NCI-H128 (cell line): ENCODE measurements around the gene PRDM16.

Experiments
- DNase-seq: peaks from one replicate; lab custom pipeline; 2025; ENCODE audit not compliant: unreplicated experiment; lab: John Stamatoyannopoulos, UW

Gene PRDM16

GRCh38 chr1:3381901-3382300 lies 312.9 kb downstream of the PRDM16 start:
- no peak for DNase-seq

DNA sequence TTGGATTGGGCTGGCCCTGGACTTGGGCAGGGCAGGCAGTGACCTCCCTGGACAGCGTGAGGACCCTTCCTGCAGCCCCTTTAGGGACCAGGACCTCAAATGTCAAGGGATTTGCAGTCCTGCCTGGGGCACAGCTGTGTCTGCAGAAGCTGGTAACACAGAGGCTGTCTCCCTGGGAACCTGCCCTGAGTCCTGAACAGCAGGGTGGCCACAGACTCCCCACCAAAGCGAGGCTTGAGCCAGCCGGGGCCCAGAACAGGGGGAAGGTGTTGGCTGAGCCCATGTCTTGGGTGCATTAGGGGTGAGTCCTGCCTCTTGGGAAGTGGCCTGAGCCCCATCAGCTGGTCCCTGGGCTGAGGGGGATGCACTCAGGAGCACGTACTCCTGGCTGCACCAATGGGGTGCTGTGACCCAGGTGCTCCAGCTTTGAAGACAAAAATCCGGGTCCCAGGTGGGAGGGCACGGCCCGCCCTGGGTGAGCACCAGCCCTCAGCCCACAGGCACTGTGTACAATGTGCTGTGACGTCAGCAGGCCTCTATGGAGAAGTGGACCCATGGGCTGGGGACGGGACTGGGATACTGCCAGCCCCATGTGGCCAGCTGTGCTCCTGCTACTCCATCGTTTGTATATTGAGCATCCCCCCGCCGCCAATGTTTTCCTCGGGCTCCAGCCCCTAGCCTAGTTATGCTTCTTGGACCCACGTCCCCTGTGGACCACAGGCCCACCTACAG lies 313.5 kb downstream of the PRDM16 start:
- DNase-seq: no peak

DNA sequence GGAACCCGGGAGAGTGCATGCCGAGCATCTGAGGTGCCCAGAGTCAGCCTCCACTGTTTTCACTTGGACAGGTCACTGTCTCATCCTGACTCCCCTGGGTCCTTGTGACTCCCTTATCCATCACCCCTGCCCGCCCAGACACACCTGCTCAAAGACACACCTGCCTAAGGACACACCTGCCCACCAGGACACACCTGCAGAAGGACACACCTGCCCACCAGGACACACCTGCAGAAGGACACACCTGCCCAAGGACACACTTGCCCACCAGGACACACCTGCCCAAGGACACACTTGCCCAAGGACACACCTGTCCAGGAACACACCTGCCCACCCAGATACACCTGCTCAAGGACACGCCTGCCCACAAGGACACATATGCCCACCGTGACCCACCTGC lies 314.7 kb downstream of the PRDM16 start:
- DNase-seq: no peak

DNA sequence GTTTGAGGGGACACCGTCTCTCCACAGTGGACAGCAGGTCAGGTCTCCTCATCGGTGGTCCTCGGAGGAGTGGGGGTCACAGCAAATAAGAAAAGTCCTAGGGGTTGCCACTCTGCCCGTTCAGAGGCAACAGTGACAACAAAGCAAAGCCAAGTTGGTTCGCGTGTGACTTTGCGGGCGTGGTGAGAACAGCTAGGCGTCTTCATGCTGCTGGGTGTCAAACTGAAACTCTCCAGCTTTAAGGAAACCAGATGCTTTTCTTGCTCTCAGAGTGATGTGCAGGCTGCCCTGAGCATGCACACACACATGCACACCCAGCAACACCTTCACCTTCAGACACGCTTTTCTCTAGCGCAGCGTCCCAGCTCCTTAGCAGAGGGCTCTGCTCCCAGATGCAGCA lies 315.4 kb downstream of the PRDM16 start:
- DNase-seq: no peak

DNA sequence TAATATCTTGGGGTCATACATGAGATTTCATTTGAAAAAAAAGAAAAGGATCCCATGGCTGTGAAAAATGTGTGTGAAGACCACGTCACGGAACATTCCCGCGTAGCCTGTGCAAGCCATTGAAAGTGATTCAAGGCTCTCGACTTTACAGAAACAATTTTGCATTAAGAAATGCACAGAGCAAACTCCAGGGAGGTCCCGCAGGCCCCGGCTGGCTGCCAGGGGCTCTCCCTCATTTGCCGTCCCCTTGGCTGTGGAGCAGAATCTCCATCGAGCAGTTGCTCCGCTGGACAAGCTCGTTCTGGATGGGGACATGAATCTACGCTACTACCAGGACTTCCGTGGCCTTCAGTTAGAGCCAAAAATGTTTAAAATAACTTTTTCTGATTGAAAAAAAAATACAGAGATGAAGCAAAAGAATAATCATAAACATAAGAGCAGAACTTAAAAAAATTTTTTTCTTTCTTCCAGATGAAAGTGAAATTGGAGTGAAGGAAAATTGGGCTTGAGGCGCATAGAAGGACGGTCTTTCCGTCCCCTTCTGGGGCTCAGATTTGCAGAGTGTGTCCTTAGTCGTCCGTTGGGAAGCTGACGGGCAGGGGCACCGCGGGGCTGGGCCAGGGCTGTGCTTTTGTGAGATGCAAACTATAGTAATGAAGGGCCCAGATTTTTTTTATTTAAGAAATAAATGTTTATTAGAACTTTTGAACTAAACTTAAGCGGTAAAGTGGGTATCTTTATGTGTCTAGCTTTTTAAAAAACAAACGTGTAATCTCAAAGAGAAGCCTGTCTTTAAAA lies 317.4 kb downstream of the PRDM16 start:
- DNase-seq: no peak

DNA sequence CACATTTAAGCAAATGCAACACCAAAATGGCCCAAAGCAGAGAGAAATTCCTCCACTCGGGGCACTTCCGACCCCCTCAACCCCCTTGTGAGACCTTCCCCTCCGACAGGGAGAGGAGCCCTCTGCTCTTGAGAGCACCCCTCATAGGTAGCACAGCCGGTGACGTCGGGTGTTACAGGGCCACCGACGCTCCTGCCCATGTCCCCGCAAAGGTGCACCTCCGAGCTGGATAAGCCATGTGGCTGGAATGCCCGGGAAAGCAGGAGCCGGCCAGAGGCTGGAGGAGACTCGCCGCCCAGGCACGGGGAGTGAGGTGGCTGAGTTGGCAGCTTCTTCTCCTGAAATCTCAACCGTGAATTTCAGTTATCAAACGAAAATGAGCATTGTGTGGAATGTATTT lies 318.4 kb downstream of the PRDM16 start:
- DNase-seq: no peak

DNA sequence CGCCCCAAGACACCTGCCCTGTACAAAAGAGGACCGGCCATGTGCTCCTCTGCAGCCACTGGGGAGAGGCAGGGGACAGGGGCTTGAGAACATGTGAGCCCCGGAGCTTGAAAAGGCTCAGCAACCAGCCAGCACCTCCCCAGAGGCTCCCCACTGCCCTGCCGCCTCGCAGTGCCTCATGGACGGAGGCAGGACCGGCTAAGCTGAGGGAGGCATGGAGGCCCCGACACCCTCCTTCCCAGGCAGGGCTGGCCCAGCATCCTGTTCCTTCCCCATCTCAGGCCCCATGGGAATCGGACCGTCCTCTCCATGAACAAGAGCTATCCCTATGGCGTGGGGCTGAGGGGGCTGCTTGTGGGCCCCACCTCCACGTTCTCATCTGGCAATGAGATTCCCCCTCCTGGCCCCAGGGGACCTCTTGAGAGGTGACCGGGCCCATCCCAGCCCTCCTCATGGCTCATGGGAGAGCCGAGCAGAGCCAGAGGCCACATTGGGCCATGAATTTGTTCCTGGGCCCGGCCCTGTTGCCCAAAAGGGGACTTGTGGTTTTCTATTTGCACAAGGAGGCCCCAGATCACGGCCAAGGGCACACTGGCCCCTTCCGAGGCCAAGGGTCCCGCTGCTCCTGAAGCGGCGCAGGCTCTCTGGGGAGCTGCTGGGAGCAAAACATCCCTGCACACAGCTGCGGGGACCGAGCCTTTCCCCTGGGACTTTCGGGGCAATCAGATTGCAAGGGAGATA lies 320.3 kb downstream of the PRDM16 start:
- DNase-seq: no peak

DNA sequence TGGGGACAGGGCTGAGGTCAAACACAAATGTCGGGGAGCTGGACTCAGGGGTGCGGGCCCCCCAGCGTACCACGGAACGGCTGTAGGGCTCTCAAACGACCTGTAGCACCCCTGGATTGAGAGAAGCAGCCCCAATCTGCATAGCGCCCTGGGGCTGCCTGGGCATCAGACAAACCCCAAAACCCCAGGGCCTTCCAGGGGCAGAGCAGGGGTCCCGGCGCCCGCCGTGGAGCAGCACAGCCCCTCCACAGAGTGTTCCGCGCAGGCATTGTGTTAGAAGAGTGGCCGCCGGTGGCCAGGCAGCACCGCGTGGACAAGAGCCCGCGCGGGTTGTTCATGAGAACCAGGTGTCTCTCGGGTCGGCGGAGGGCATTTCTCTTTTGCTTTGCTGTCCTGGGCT lies 321.3 kb downstream of the PRDM16 start:
- DNase-seq: no peak

- DNase-seq: no peak
Measured at GRCh38 chr1:3391711-3392110, 322.7 kb downstream of the PRDM16 start.

DNA sequence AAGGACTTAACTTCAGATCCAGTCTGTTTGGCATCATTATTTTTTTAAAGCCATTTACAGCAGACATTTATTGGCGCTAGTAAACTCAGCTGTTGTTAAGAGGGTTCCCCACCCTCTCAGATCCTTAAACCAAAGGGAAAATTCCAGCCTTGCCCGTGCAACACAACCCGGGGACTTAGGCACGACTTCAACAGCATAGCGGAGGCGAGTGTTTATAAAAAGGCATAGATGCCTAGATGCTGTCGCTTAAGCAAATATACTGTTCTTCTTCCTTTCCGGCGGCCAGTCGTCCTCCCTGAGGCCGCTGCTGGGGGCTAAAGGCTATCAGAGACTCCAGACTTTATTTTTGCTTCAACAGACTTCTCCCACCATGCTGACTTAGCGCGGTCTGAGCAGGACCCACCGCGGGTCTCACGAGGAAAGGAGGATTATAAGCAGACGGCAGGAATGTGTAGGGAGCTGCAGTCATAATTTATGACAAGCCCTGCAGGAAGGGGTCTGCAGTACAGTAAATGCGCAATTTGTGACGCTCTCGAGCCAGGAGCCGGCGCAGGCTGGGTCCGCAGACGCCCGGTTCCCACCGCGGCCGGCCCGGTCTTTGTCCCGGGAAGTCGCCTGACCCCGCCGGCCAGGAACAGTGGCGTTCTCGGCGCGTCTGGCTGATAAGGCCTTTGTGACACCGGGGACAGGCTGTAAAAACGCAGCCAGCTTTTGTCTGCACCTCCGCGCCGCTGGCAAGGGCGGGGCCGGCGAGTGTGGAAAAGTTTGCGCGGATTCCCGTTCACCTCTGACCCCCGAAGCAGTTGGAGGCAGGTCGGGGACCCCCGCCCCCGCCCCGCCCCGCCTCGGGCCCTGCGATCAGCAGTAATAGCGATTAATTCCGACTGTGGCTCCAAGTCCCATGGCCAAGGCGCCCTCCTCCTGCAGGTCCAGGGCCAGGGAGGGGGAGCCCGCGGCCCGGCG lies 324.3 kb downstream of the PRDM16 start:
- DNase-seq: no peak

DNA sequence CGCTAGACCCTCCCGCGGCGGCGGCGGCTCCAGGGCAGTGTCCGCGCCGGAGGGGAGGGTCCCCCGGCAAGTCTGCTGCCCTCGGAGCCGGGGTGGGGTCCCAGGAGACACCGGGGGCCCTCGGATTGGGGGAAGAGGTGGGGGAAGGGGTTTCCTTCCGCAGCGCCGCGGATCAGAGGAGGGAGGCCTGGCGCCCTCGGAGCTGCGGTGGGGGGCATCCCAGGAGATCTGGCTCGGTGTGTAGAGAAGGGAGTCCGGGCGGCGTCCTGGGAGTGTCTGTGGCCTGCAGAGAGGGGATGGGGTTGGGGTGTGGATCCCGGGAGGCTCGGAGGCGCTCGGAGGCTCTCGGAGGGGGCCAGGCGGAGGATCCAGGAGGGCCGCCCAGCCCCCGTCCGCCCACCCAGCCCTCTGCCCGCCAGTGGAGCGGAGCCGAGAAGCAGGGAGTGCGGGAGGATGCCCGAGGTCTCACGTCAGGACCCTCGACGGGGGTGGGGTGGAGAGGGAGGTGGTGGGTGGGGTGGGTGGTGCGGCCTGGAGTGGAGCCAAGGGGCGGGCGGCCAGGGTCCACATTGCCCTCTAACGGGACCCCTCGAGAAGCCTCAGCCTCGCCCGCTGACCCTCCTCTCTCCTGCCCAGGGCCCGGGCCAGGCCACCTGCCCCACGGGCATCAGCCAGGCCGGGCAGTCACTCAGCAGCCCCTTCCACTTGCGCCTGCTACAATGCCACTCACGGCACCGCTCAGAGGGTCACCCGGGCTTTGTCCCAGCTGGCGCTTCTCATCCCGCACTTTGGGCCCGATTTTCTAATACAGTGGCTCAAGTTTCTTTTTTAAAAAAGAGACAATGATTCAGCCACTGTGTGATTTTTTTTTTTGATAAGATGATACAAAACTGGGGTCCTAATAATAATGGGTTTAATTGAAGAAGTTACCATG lies 325.3 kb downstream of the PRDM16 start:
- no peak for DNase-seq

DNA sequence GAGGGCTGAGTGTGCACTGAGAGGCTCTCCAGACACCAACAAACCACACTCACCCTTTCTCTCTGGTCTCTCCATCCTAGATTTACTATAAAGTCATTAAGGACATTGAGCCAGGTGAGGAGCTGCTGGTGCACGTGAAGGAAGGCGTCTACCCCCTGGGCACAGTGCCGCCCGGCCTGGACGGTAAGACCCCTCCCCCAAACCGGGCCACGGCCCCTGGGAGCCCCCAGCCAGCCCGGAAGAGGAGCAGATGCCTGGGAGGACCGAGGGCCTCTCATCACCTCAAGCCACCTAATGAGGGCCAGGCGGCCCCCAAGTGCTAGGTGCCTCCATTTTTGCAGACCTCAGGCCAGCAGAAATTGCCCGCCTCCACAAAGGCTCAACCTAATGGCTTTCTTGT lies 327.4 kb downstream of the PRDM16 start:
- DNase-seq: no peak

- DNase-seq: no peak
Measured at GRCh38 chr1:3397311-3397710, 328.3 kb downstream of the PRDM16 start.

- no peak for DNase-seq
Measured at GRCh38 chr1:3398396-3399140, 329.6 kb downstream of the PRDM16 start.

GRCh38 chr1:3399732-3400131 lies 330.7 kb downstream of the PRDM16 start:
- DNase-seq: no peak

DNA sequence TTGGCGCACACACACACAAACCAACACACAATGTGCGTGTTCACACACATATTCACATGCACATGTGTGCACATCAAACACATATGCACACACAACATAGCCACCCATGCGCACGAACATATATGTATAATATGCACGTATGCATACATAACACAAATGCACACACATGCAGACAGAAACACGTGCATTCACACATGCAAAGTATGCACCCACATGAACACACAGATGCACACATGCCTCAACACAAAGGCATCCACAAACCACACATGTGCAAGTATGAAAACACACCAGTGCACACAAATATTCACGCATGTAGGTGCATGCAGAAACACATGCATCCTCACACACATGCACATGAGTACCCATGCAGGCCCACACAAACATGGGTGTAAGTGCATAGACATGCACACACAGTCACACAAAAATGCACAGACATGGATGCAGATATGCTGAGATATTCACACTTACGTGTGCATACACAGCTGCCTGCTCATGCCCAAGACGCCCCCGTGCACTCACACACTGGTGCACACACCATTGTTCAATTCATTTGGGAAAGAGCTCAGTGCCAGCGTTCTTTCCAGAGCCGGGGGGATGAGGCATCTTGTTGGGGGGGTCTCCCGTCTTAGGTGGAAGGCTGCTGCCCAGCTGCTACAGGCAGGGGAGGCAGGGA lies 332.7 kb downstream of the PRDM16 start:
- no peak for DNase-seq

DNA sequence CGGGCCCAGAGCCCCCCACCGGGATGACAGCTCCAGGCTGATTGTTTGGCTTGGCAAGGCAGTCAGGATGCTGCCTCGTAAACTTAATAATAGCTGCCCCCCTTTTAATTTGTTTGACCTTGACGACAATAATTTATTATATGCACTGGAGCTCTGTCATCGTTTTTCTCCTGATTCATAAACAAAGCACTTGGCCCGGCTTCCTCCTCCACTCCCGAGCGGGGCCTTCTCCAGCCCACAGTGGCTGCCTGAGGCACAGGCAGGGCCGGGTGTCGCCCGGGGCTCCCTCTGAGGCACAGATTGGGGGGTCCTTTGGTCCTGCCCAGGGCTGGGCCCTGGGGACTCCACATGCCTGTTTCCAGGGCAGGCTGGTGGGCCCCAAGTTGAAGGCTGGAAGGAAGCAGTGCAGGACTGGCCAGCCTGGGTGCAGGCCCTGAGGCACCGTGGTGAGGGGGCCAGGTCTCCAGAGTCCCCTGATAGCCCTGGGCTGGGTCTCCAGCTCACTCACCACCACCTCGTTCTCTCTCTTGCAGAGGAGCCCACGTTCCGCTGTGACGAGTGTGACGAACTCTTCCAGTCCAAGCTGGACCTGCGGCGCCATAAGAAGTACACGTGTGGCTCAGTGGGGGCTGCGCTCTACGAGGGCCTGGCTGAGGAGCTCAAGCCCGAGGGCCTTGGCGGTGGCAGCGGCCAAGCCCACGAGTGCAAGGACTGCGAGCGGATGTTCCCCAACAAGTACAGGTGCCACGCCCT lies 333.4 kb downstream of the PRDM16 start:
- DNase-seq: no peak

DNA sequence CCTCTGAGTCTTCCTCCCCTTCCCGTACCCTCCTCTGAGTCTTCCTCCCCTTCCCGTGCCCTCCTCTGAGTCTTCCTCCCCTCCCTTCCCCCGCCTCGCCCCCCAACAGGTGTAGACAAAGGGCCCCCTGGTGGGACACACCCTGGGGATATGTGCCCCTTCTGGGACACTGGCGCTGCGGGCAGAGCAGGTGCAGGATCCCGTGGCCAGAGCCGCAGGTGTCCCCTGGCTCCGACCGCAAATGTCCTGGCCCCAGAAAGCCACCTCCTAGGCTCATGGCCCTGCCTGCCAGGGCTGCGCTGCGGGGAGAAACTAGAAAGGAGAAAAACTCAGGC lies 334.0 kb downstream of the PRDM16 start:
- no peak for DNase-seq
